Measurements from ENCODE around the gene NAA25.
"Not testable (repeated sequence)": the region's sequence is repeated elsewhere in the genome, so short reads cannot be mapped to it uniquely, and the experiment has no call there.

Gene NAA25

DNA sequence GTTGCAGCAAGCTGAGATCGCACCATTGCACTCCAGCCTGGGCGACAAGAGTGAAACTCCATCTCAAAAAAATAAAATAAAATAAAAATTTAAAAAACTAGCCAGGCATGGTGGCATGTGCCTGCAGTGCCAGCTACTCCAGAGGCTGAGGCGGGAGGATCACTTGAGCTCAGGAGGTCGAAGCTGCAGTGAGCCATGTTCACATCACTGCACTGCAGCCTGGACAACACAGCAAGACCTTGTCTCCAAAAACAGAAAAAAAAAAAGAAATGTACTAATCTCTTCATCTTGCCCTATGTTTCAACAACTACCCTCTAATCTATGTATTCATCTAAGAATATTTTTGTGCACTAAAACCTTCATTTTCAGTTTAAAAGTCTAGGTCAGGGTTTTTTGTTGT is 6.5 kb downstream of the NAA25 start:
- Histone ChIP-seq H3K27me3 (ENCODE audit: control insufficient read depth in 1 of 2, insufficient read depth in 2 of 2, low read length in 2 of 2) (no peaks in the 10 kb centered on the region), H3K4me1 (ENCODE audit: control insufficient read depth, insufficient read depth, low read length) (peaks cover 11% of the 10 kb centered on the region), H3K27ac (ENCODE audit: low read length) (no peak overlapping the region), H3K9me3 (ENCODE audit: control insufficient read depth in 2 of 2, low read length in 2 of 2) (no peaks in the 10 kb centered on the region), H3K9ac (ENCODE audit: low read length in 2 of 2) (no peak overlapping the region), H3K36me3 (ENCODE audit: control insufficient read depth in 2 of 2, insufficient read depth in 2 of 2, low read length in 2 of 2) (peaks cover 5 to 7% of the 10 kb centered on the region in 2 donors), H3K4me3 (ENCODE audit: low read length in 2 of 2) (no peak overlapping the region)

DNA sequence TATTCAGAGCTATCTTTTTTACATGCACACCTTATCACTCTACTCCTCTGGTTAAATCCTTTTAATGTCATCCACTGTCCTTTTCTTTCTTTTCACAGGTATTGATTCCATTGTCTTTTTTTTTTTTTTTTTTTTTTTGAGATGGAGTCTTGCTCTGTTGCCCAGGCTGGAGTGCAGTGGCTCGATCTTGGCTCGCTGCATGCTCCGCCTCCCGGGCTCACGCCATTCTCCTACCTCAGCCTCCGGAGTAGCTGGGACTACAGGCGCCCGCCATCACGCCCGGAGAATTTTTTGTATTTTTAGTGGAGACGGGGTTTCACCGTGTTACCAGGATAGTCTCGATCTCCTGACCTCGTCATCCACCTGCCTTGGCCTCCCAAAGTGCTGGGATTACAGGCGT is 8.1 kb downstream of the NAA25 start:
- not testable (repeated sequence) for H3K9ac ChIP-seq (ENCODE audit: low read length in 2 of 2); H3K27ac ChIP-seq (ENCODE audit: low read length); H3K36me3 ChIP-seq (ENCODE audit: control insufficient read depth in 2 of 2, insufficient read depth in 2 of 2, low read length in 2 of 2); H3K4me3 ChIP-seq (ENCODE audit: low read length in 2 of 2); H3K4me1 ChIP-seq (ENCODE audit: control insufficient read depth, insufficient read depth, low read length); H3K9me3 ChIP-seq (ENCODE audit: control insufficient read depth in 2 of 2, low read length in 2 of 2); H3K27me3 ChIP-seq (ENCODE audit: control insufficient read depth in 1 of 2, insufficient read depth in 2 of 2, low read length in 2 of 2)

DNA sequence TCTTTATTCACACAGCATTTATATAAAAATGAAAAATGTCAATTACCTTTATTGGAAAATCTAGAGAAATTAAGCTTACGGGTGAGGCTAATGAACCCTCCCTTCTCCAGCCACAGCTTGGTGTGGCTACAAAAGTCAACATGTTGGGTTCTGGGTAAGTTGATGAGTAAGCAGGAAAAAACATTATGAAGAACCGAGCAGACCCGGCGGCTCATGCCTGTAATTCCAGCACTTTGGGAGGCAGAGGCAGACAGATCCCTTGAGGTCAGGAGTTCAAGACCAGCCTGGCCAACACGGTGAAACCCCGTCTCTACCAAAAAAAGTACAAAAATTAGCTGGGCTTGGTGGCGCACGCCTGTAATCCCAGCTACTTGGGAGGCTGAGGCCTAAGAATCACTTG is 10.9 kb downstream of the NAA25 start:
- H3K27me3 ChIP-seq (ENCODE audit: control insufficient read depth in 1 of 2, insufficient read depth in 2 of 2, low read length in 2 of 2), result no peaks in the 10 kb centered on the region
- peaks cover 7% of the 10 kb centered on the region in 2 donors for H3K36me3 ChIP-seq (ENCODE audit: control insufficient read depth in 2 of 2, insufficient read depth in 2 of 2, low read length in 2 of 2)
- H3K9me3 ChIP-seq (ENCODE audit: control insufficient read depth in 2 of 2, low read length in 2 of 2), result no peaks in the 10 kb centered on the region
- H3K27ac ChIP-seq (ENCODE audit: low read length), result no peak overlapping the region
- no peak overlapping the region for H3K9ac ChIP-seq (ENCODE audit: low read length in 2 of 2)
- H3K4me3 ChIP-seq (ENCODE audit: low read length in 2 of 2), result no peak overlapping the region
- H3K4me1 ChIP-seq (ENCODE audit: control insufficient read depth, insufficient read depth, low read length), result no peaks in the 10 kb centered on the region

DNA sequence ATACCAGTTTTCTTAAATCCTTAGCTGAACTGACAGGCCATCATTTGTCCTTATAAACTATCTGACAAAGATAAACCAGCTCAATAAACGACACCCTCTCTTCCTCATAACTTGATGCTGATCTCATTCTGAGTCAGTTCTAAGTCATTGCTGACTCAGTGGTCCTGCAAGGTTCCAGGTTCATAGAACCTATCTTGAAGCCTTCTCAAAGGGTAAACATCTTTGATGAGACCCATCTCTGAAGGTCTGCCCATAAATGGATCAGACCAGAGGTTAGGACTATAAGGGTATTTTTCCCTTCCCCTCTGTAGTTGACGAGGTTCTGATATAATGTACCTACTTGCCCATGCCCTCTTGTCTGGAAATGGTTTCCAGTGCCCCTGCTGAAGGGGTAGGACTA is 11.9 kb downstream of the NAA25 start:
- Histone ChIP-seq H3K9me3 (ENCODE audit: control insufficient read depth in 2 of 2, low read length in 2 of 2) (no peaks in the 10 kb centered on the region), H3K27ac (ENCODE audit: low read length) (no peak overlapping the region), H3K9ac (ENCODE audit: low read length in 2 of 2) (no peak overlapping the region), H3K4me3 (ENCODE audit: low read length in 2 of 2) (no peak overlapping the region), H3K4me1 (ENCODE audit: control insufficient read depth, insufficient read depth, low read length) (no peaks in the 10 kb centered on the region), H3K36me3 (ENCODE audit: control insufficient read depth in 2 of 2, insufficient read depth in 2 of 2, low read length in 2 of 2) (peaks cover 7 to 8% of the 10 kb centered on the region in 2 donors), H3K27me3 (ENCODE audit: control insufficient read depth in 1 of 2, insufficient read depth in 2 of 2, low read length in 2 of 2) (no peaks in the 10 kb centered on the region)

DNA sequence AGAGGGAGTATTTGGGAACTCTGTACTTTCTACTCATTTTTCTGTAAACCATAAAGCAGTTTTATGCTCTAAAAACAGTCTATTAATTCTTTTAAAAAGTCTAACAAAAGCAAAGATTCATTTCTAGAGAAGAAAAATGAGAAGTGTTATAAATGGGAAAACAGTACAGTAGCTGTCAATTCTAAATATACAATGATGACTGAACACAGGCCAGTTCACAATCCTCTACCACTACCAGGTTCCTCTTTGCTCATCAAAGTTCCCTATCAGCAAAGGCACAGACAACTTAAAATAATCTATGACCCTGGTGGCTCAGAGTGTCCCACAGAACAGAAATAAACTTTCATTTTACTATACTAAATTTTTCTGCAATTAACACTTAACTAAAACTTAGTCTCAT is 12.5 kb downstream of the NAA25 start:
- Histone ChIP-seq H3K27me3 (ENCODE audit: control insufficient read depth in 1 of 2, insufficient read depth in 2 of 2, low read length in 2 of 2) (no peaks in the 10 kb centered on the region), H3K27ac (ENCODE audit: low read length) (no peak overlapping the region), H3K4me1 (ENCODE audit: control insufficient read depth, insufficient read depth, low read length) (no peaks in the 10 kb centered on the region), H3K4me3 (ENCODE audit: low read length in 2 of 2) (no peak overlapping the region), H3K36me3 (ENCODE audit: control insufficient read depth in 2 of 2, insufficient read depth in 2 of 2, low read length in 2 of 2) (peaks cover 5 to 13% of the 10 kb centered on the region in 2 donors), H3K9ac (ENCODE audit: low read length in 2 of 2) (no peak overlapping the region), H3K9me3 (ENCODE audit: control insufficient read depth in 2 of 2, low read length in 2 of 2) (no peaks in the 10 kb centered on the region)

DNA sequence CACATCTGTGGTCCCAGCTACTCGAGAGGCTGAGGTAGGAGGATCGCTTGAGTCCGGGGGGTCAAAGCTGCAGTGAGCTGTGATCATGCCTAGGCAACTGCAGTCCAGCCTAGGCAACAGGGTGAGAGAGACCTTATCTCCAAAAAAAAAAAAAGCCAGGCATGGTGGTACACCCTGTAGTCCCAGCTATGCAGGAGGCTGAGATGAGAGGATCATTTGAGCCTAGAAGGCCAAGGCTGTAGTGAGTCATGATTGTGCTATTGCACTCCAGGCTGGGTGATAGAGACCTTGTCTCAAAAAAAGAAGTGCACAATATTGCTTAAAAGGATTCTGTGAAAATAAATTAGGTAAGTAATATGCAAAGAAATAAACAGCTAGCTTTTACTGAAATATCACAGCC is 17.0 kb downstream of the NAA25 start:
- H3K27ac ChIP-seq (ENCODE audit: low read length), result no peak overlapping the region
- H3K27me3 ChIP-seq (ENCODE audit: control insufficient read depth in 1 of 2, insufficient read depth in 2 of 2, low read length in 2 of 2), result no peaks in the 10 kb centered on the region
- H3K4me1 ChIP-seq (ENCODE audit: control insufficient read depth, insufficient read depth, low read length), result no peaks in the 10 kb centered on the region
- no peak overlapping the region for H3K9ac ChIP-seq (ENCODE audit: low read length in 2 of 2)
- peaks cover 6 to 18% of the 10 kb centered on the region in 2 donors for H3K36me3 ChIP-seq (ENCODE audit: control insufficient read depth in 2 of 2, insufficient read depth in 2 of 2, low read length in 2 of 2)
- H3K4me3 ChIP-seq (ENCODE audit: low read length in 2 of 2), result no peak overlapping the region
- H3K9me3 ChIP-seq (ENCODE audit: control insufficient read depth in 2 of 2, low read length in 2 of 2), result no peaks in the 10 kb centered on the region

DNA sequence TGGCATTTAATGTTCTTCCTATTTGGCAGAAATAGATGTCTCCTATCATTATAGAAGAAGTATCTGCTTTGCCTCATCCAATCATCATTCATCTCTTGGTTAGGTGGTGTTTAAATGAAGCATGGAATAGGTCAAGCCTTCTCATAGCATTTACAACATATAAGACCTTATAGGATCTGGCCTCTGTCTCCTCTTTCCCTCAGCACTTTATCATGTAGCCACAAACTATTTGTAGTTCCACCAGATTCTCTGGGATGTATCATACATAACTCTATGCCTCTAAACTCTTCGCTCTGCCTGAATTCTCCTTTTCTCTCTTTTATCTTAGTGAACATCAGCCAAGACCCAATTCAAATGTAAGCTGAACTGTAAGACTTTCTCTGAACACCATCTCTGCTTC is 20.7 kb downstream of the NAA25 start:
- no peaks in the 10 kb centered on the region for H3K27me3 ChIP-seq (ENCODE audit: control insufficient read depth in 1 of 2, insufficient read depth in 2 of 2, low read length in 2 of 2)
- H3K9me3 ChIP-seq (ENCODE audit: control insufficient read depth in 2 of 2, low read length in 2 of 2), result no peaks in the 10 kb centered on the region
- no peak overlapping the region for H3K9ac ChIP-seq (ENCODE audit: low read length in 2 of 2)
- no peaks in the 10 kb centered on the region for H3K4me1 ChIP-seq (ENCODE audit: control insufficient read depth, insufficient read depth, low read length)
- H3K36me3 ChIP-seq (ENCODE audit: control insufficient read depth in 2 of 2, insufficient read depth in 2 of 2, low read length in 2 of 2), result peaks cover 6 to 20% of the 10 kb centered on the region in 2 donors
- no peak overlapping the region for H3K27ac ChIP-seq (ENCODE audit: low read length)
- H3K4me3 ChIP-seq (ENCODE audit: low read length in 2 of 2), result no peak overlapping the region

DNA sequence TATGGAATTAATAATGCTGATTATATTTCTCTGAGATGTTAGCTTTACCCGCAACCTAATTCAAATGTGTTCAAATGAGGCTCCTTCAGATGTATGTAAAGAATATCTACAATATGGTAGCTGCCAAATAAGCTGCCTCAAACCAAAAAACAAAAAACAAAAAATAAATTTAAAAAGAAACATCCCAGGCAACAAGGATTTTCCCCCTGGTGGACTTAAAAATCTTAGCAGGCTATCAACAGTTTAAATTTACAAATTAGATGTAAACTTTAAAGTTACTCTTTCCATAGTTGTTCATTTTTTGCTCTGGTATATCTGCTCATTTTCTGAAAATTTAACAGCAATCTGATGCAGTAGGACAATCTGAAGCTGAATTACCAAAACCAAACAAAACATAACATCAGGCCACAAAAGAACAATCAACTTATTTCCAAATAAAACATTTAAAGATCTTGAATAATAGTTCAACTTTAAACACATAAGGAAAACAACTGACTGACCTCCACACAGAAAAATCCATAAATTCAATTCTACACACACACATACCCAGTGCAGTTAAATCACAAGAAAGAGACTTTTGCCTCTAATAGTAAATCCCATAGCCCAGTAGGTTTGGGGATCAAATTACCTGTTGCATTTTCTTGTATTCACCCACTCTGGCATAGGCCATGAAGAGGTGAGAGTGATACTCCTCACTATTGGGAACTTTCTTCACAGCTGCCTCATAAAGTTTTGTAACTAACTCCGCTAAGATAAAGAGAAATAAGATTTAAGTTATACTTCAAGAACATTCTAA is 21.3 kb downstream of the NAA25 start:
- Histone ChIP-seq H3K36me3 (ENCODE audit: control insufficient read depth in 2 of 2, insufficient read depth in 2 of 2, low read length in 2 of 2) (peaks cover 6 to 20% of the 10 kb centered on the region in 2 donors), H3K9me3 (ENCODE audit: control insufficient read depth in 2 of 2, low read length in 2 of 2) (no peaks in the 10 kb centered on the region), H3K27me3 (ENCODE audit: control insufficient read depth in 1 of 2, insufficient read depth in 2 of 2, low read length in 2 of 2) (no peaks in the 10 kb centered on the region), H3K4me1 (ENCODE audit: control insufficient read depth, insufficient read depth, low read length) (no peaks in the 10 kb centered on the region), H3K27ac (ENCODE audit: low read length) (no peak overlapping the region), H3K9ac (ENCODE audit: low read length in 2 of 2) (no peak overlapping the region), H3K4me3 (ENCODE audit: low read length in 2 of 2) (no peak overlapping the region)

DNA sequence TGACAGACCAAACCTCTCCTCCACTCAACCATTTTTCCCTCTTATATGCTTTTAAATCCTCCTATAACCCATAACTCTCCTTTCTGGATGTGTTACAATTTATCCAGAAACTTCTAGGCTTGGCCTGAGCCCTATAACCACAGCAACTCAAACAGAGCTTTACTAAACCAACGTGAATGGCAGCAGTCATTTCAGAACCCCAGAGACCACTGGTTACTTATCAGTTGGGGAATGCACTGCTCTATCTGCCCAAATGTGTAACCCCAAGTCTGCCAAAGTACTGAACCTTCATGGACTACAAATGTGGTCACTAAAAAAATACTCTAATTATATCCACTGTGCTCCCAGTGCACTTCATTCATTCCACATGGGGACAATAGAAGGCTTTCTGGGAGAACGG is 42.0 kb downstream of the NAA25 start:
- Histone ChIP-seq H3K27ac (ENCODE audit: low read length) (no peak overlapping the region), H3K4me3 (ENCODE audit: low read length in 2 of 2) (no peak overlapping the region), H3K36me3 (ENCODE audit: control insufficient read depth in 2 of 2, insufficient read depth in 2 of 2, low read length in 2 of 2) (peaks cover 37 to 41% of the 10 kb centered on the region in 2 donors), H3K9me3 (ENCODE audit: control insufficient read depth in 2 of 2, low read length in 2 of 2) (no peaks in the 10 kb centered on the region), H3K9ac (ENCODE audit: low read length in 2 of 2) (no peak overlapping the region), H3K4me1 (ENCODE audit: control insufficient read depth, insufficient read depth, low read length) (no peaks in the 10 kb centered on the region), H3K27me3 (ENCODE audit: control insufficient read depth in 1 of 2, insufficient read depth in 2 of 2, low read length in 2 of 2) (no peaks in the 10 kb centered on the region)

DNA sequence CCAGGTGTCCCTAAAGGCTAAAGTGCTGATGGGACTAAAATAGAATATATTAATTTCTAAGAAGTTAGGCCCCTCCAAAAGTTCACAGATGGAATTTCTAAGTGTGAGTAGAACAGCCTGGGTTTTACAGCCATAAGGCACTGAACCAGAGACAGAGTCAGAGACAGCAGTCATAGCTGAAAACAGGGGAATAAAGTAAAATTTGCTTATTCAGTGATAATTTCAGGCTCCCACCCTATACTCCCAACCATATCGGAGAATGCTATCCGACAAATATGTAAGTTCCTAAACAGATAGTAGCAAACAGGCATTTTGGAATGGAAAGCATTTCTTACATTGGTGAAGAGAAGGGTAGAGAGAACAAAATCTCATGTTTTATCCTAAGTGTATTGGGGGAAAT is 45.3 kb downstream of the NAA25 start:
- Histone ChIP-seq H3K27me3 (ENCODE audit: control insufficient read depth in 1 of 2, insufficient read depth in 2 of 2, low read length in 2 of 2) (no peaks in the 10 kb centered on the region), H3K4me1 (ENCODE audit: control insufficient read depth, insufficient read depth, low read length) (no peaks in the 10 kb centered on the region), H3K4me3 (ENCODE audit: low read length in 2 of 2) (no peak overlapping the region), H3K9ac (ENCODE audit: low read length in 2 of 2) (no peak overlapping the region), H3K9me3 (ENCODE audit: control insufficient read depth in 2 of 2, low read length in 2 of 2) (no peaks in the 10 kb centered on the region), H3K36me3 (ENCODE audit: control insufficient read depth in 2 of 2, insufficient read depth in 2 of 2, low read length in 2 of 2) (peaks cover 35 to 43% of the 10 kb centered on the region in 2 donors), H3K27ac (ENCODE audit: low read length) (no peak overlapping the region)

DNA sequence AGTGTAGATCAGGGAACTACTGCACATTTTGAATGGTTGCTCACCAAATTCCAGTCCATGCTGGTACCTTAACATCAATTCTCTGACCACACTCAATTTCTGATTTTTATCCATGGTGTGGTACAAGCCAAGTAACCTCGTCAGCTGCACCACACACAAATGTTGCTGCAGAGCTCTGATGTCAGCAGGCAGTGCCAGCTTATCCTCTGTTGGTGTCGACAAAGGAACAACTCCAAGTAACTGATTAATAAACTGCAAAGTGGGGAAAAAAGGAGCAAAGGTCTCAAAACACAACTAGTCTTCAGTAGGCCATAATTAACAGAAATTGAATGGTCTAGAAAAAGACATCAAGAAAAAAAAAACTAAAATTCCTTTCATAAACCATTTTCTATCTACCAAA is 47.4 kb downstream of the NAA25 start:
- peaks cover 20 to 33% of the 10 kb centered on the region in 2 donors for H3K36me3 ChIP-seq (ENCODE audit: control insufficient read depth in 2 of 2, insufficient read depth in 2 of 2, low read length in 2 of 2)
- H3K4me3 ChIP-seq (ENCODE audit: low read length in 2 of 2), result no peak overlapping the region
- H3K4me1 ChIP-seq (ENCODE audit: control insufficient read depth, insufficient read depth, low read length), result no peaks in the 10 kb centered on the region
- no peaks in the 10 kb centered on the region for H3K9me3 ChIP-seq (ENCODE audit: control insufficient read depth in 2 of 2, low read length in 2 of 2)
- no peak overlapping the region for H3K27ac ChIP-seq (ENCODE audit: low read length)
- no peaks in the 10 kb centered on the region for H3K27me3 ChIP-seq (ENCODE audit: control insufficient read depth in 1 of 2, insufficient read depth in 2 of 2, low read length in 2 of 2)
- H3K9ac ChIP-seq (ENCODE audit: low read length in 2 of 2), result no peak overlapping the region
